Measurements from ENCODE around the gene MSRB1.

DNA sequence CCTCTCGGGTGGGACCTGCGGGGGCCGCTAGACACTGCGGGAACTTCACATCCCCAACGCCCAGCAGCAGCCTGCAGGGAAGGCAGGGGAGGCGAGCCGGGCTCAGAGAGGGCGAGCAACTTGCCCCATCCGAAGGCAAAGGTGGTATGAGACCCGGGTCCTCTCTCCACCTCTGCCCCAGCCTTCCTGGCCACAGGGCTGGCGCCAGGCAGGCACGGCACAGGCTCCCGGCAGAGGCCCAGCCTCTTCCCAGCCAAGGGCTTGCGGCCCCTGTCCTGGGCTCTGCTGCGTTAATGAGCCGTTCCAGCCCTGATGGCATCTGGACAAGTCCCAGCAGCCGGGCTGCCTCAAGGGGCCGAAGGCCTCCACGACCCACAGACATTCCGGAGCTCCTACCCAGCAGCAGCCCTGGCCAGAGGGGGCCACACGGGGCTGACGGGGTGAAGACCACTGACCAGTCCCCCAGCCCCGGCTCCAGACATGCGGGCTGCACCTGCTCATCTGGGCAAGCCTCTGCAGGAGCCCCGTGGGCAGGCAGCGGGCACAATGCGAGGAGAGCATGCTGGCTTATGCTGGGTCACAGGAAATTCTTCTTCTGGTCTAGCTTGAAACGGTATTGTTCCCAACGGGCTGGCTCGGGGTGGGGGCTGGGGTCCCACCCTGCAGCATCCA, 23.5 kb downstream of the MSRB1 start:
- TF ChIP-seq, protein P1, sequence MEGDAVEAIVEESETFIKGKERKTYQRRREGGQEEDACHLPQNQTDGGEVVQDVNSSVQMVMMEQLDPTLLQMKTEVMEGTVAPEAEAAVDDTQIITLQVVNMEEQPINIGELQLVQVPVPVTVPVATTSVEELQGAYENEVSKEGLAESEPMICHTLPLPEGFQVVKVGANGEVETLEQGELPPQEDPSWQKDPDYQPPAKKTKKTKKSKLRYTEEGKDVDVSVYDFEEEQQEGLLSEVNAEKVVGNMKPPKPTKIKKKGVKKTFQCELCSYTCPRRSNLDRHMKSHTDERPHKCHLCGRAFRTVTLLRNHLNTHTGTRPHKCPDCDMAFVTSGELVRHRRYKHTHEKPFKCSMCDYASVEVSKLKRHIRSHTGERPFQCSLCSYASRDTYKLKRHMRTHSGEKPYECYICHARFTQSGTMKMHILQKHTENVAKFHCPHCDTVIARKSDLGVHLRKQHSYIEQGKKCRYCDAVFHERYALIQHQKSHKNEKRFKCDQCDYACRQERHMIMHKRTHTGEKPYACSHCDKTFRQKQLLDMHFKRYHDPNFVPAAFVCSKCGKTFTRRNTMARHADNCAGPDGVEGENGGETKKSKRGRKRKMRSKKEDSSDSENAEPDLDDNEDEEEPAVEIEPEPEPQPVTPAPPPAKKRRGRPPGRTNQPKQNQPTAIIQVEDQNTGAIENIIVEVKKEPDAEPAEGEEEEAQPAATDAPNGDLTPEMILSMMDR (IDR thresholded peaks at IDR 0.05; ENCODE audit: low read depth, low read length, poor library complexity, severe bottlenecking): no peak
- TF ChIP-seq EZH2phosphoT487 (IDR thresholded peaks at IDR 0.05; ENCODE audit: borderline replicate concordance, low read length): no peak

All from DOHH2 (cell line).